Measurements from ENCODE around the gene PTPRR. TPM values are rescaled to one million over a fixed set of nuclear protein-coding genes. Genes with fewer than 3 reads are reported as not detected.

PTPRR gene
- total and polyA plus RNA-seq, 11 donors = 0.21 to 1.0 (median 0.40) TPM; not detected in 1

- intact Hi-C loops (cut with DNase I) = loop anchor here in 2 of 10 donors (5.0 to 10.0 kb wide), 2 partner anchors 60 to 62 kb away; no protein-coding TSS in a partner anchor
- Histone ChIP-seq H3K4me1 (peaks cover 0 to 26% (median 6%) of the 10 kb centered on the region in 12 donors), H3K9me3 (no peaks in the 10 kb centered on the region), H3K36me3 (no peaks in the 10 kb centered on the region), H3K4me3 (peak overlapping the region in 8 of 12 donors; percentile 2 to 42 (median 21)), H3K27me3 (no peaks in the 10 kb centered on the region), H3K27ac (peak overlapping the region in 8 of 12 donors; percentile 7 to 61 (median 40))
- TF ChIP-seq CTCF (IDR thresholded peaks at IDR 0.05) (peak in 1 of 12 donors; percentile 12), POLR2A (IDR thresholded peaks at IDR 0.05) (no peak)
- peak in 3 of 4 donors; percentile 33 to 50 (median 49) for ATAC-seq
- DNase-seq = peak in 3 of 5 donors; percentile 11 to 22 (median 20)
- 28 to 42% (median 37%) methylated on average over 7 of the region's 7 CpGs for WGBS, 4 donors
Observed at GRCh38 chr12:70664465-70664881, 256.1 kb downstream of the PTPRR start.

- H3K4me3 ChIP-seq = peak overlapping the region in 8 of 12 donors; percentile 2 to 42 (median 21)
- ATAC-seq = no peak
- 83 to 96% (median 89%) methylated on average over 1 of the region's 1 CpG for WGBS, 4 donors
Observed at GRCh38 chr12:70663838-70664237, 256.7 kb downstream of the PTPRR start.

GRCh38 chr12:70661466-70662161 lies 258.9 kb downstream of the PTPRR start:
- Histone ChIP-seq H3K4me3 (no peak overlapping the region), H3K4me1 (peaks cover 0 to 26% (median 6%) of the 10 kb centered on the region in 12 donors), H3K36me3 (no peaks in the 10 kb centered on the region), H3K9me3 (no peaks in the 10 kb centered on the region), H3K27ac (peak overlapping the region in 8 of 12 donors; percentile 6 to 58 (median 27)), H3K27me3 (no peaks in the 10 kb centered on the region)
- ATAC-seq (peak in 2 of 4 donors; percentile 18 to 62), DNase-seq (no peak)
- no peak for TF ChIP-seq POLR2A (IDR thresholded peaks at IDR 0.05)
- no peak for TF ChIP-seq CTCF (IDR thresholded peaks at IDR 0.05)
- intact Hi-C loops (cut with DNase I) = loop anchor here in 2 of 10 donors (5.0 to 10.0 kb wide), 2 partner anchors 57 to 59 kb away; no protein-coding TSS in a partner anchor
- WGBS, 4 donors = 44 to 57% (median 51%) methylated on average over 8 of the region's 8 CpGs

More at GRCh38 chr12:70663838-70664237, 256.7 kb downstream of the PTPRR start:
- DNase-seq = no peak
- H3K27ac ChIP-seq = peak overlapping the region in 7 of 12 donors; percentile 7 to 44 (median 31)
- no peaks in the 10 kb centered on the region for H3K9me3 ChIP-seq
- H3K27me3 ChIP-seq = no peaks in the 10 kb centered on the region
- intact Hi-C loops (cut with DNase I) = loop anchor here in 2 of 10 donors (5.0 to 10.0 kb wide), 2 partner anchors 59 to 62 kb away; no protein-coding TSS in a partner anchor
- H3K4me1 ChIP-seq = peaks cover 0 to 26% (median 6%) of the 10 kb centered on the region in 12 donors
- H3K36me3 ChIP-seq = no peaks in the 10 kb centered on the region
- no peak for TF ChIP-seq CTCF (IDR thresholded peaks at IDR 0.05)

GRCh38 chr12:70660620-70661219 lies 259.8 kb downstream of the PTPRR start:
- peak overlapping the region in 6 of 12 donors; percentile 6 to 58 (median 36) for H3K27ac ChIP-seq
- no peaks in the 10 kb centered on the region for H3K36me3 ChIP-seq
- ATAC-seq (peak; percentile 77 to 91 (median 84)), DNase-seq (peak in 4 of 5 donors; percentile 48 to 62 (median 52))
- TF ChIP-seq POLR2A (IDR thresholded peaks at IDR 0.05) (no peak), CTCF (IDR thresholded peaks at IDR 0.05) (no peak)
- H3K27me3 ChIP-seq = no peaks in the 10 kb centered on the region
- no peak overlapping the region for H3K4me3 ChIP-seq
- peaks cover 0 to 26% (median 6%) of the 10 kb centered on the region in 12 donors for H3K4me1 ChIP-seq
- intact Hi-C loops (cut with DNase I) = loop anchor here in 2 of 10 donors (5.0 to 10.0 kb wide), 2 partner anchors 56 to 58 kb away; no protein-coding TSS in a partner anchor
- H3K9me3 ChIP-seq = no peaks in the 10 kb centered on the region
- WGBS, 4 donors = 73 to 88% (median 77%) methylated on average over 4 to 5 of the region's 5 CpGs

All from heart left ventricle (tissue), 16 donors.